Measurements from ENCODE around the gene GTF3C4. TPM values are rescaled to one million over a fixed set of nuclear protein-coding genes. Genes with fewer than 3 reads are reported as not detected.

GTF3C4 gene
- polyA plus RNA-seq, 1 donor from 2014 or later: 11.1 TPM

DNA sequence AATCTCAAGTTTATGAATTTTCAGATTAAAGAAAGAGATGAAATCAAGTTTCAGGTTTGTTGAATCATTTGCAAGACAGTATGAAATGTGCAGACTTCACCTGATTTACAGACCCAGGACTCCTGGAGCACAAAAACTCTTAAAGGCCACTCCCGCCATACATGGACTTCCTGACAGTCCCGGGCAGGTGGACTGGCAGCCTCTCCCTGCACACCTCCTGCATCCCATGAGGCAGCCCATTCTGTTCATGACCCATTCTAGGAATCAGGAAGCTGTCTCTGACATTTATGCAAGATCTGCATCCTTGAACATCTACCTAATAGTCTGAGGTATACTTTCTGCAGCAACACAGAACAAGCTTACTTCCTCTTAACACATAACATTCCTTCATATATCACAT, 6.4 kb upstream of the GTF3C4 start:
- Histone ChIP-seq H3K4me3 (ENCODE audit: low read length) (no peak overlapping the region), H3K27ac (ENCODE audit: low read length) (no peak overlapping the region), H3K9ac (ENCODE audit: low read length) (no peak overlapping the region), H3F3A (ENCODE audit: insufficient read depth, low read length, poor library complexity, severe bottlenecking) (no peaks in the 10 kb centered on the region), H3K9me3 (ENCODE audit: low read length) (no peaks in the 10 kb centered on the region), H3K9me2 (ENCODE audit: insufficient read depth, low read length) (no peaks in the 10 kb centered on the region), H3K27me3 (ENCODE audit: insufficient read depth, low read depth, low read length) (no peaks in the 10 kb centered on the region), H3K4me2 (ENCODE audit: low read length) (no peak overlapping the region), H2AFZ (ENCODE audit: low read depth, low read length) (no peak overlapping the region), H4K20me1 (ENCODE audit: insufficient read depth) (no peaks in the 10 kb centered on the region), H3K36me3 (ENCODE audit: insufficient read depth, low read length) (no peaks in the 10 kb centered on the region), H3K79me2 (replicated peaks; ENCODE audit: insufficient read depth, low read length) (peaks cover 8% of the 10 kb centered on the region)
- no peak for TF ChIP-seq RAD21 (conservative IDR thresholded peaks at IDR 0.05)
- TF ChIP-seq EP300 (conservative IDR thresholded peaks at IDR 0.05; ENCODE audit: poor library complexity, severe bottlenecking): no peak
- TF ChIP-seq, protein P1, sequence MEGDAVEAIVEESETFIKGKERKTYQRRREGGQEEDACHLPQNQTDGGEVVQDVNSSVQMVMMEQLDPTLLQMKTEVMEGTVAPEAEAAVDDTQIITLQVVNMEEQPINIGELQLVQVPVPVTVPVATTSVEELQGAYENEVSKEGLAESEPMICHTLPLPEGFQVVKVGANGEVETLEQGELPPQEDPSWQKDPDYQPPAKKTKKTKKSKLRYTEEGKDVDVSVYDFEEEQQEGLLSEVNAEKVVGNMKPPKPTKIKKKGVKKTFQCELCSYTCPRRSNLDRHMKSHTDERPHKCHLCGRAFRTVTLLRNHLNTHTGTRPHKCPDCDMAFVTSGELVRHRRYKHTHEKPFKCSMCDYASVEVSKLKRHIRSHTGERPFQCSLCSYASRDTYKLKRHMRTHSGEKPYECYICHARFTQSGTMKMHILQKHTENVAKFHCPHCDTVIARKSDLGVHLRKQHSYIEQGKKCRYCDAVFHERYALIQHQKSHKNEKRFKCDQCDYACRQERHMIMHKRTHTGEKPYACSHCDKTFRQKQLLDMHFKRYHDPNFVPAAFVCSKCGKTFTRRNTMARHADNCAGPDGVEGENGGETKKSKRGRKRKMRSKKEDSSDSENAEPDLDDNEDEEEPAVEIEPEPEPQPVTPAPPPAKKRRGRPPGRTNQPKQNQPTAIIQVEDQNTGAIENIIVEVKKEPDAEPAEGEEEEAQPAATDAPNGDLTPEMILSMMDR (IDR thresholded peaks at IDR 0.05; ENCODE audit: poor library complexity, severe bottlenecking): no peak
- no peak for TF ChIP-seq TAF1 (IDR thresholded peaks at IDR 0.05; ENCODE audit: low read depth)
- TF ChIP-seq EZH2 (IDR thresholded peaks at IDR 0.05; ENCODE audit: borderline replicate concordance, insufficient read depth, low read length, poor library complexity, severe bottlenecking): no peak
- TF ChIP-seq, protein P2, sequence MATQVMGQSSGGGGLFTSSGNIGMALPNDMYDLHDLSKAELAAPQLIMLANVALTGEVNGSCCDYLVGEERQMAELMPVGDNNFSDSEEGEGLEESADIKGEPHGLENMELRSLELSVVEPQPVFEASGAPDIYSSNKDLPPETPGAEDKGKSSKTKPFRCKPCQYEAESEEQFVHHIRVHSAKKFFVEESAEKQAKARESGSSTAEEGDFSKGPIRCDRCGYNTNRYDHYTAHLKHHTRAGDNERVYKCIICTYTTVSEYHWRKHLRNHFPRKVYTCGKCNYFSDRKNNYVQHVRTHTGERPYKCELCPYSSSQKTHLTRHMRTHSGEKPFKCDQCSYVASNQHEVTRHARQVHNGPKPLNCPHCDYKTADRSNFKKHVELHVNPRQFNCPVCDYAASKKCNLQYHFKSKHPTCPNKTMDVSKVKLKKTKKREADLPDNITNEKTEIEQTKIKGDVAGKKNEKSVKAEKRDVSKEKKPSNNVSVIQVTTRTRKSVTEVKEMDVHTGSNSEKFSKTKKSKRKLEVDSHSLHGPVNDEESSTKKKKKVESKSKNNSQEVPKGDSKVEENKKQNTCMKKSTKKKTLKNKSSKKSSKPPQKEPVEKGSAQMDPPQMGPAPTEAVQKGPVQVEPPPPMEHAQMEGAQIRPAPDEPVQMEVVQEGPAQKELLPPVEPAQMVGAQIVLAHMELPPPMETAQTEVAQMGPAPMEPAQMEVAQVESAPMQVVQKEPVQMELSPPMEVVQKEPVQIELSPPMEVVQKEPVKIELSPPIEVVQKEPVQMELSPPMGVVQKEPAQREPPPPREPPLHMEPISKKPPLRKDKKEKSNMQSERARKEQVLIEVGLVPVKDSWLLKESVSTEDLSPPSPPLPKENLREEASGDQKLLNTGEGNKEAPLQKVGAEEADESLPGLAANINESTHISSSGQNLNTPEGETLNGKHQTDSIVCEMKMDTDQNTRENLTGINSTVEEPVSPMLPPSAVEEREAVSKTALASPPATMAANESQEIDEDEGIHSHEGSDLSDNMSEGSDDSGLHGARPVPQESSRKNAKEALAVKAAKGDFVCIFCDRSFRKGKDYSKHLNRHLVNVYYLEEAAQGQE (IDR thresholded peaks at IDR 0.05; ENCODE audit: borderline replicate concordance): no peak
- no peak for TF ChIP-seq POLR2AphosphoS5 (IDR thresholded peaks at IDR 0.05)
- no peak for TF ChIP-seq MXI1 (conservative IDR thresholded peaks at IDR 0.05; ENCODE audit: poor library complexity, severe bottlenecking)

GRCh38 chr9:132669319-132669697, 956 bp upstream of the GTF3C4 start:
- Histone ChIP-seq H3K4me2 (ENCODE audit: low read length) (peak overlapping the region; percentile 61), H3K9ac (ENCODE audit: low read length) (peak overlapping the region; percentile 89), H3K27ac (ENCODE audit: low read length) (peak overlapping the region; percentile 89), H3K79me2 (replicated peaks; ENCODE audit: insufficient read depth, low read length) (peaks cover 46% of the 10 kb centered on the region), H3F3A (ENCODE audit: insufficient read depth, low read length, poor library complexity, severe bottlenecking) (no peaks in the 10 kb centered on the region), H4K20me1 (ENCODE audit: insufficient read depth) (no peaks in the 10 kb centered on the region), H3K4me3 (ENCODE audit: low read length) (peak overlapping the region; percentile 69), H3K9me3 (ENCODE audit: low read length) (no peaks in the 10 kb centered on the region), H3K27me3 (ENCODE audit: insufficient read depth, low read depth, low read length) (no peaks in the 10 kb centered on the region), H2AFZ (ENCODE audit: low read depth, low read length) (peak overlapping the region; percentile 69), H3K36me3 (ENCODE audit: insufficient read depth, low read length) (no peaks in the 10 kb centered on the region), H3K9me2 (ENCODE audit: insufficient read depth, low read length) (no peaks in the 10 kb centered on the region)
- TF ChIP-seq POLR2AphosphoS5 (IDR thresholded peaks at IDR 0.05) (no peak), SMC3 (conservative IDR thresholded peaks at IDR 0.05; ENCODE audit: poor library complexity) (no peak), EP300 (conservative IDR thresholded peaks at IDR 0.05; ENCODE audit: poor library complexity, severe bottlenecking) (no peak), EZH2 (IDR thresholded peaks at IDR 0.05; ENCODE audit: borderline replicate concordance, insufficient read depth, low read length, poor library complexity, severe bottlenecking) (no peak), TAF1 (IDR thresholded peaks at IDR 0.05; ENCODE audit: low read depth) (no peak), RAD21 (conservative IDR thresholded peaks at IDR 0.05) (no peak), MXI1 (conservative IDR thresholded peaks at IDR 0.05; ENCODE audit: poor library complexity, severe bottlenecking) (no peak)
- TF ChIP-seq, protein P1 (IDR thresholded peaks at IDR 0.05; ENCODE audit: poor library complexity, severe bottlenecking): no peak
- TF ChIP-seq, protein P2 (IDR thresholded peaks at IDR 0.05; ENCODE audit: borderline replicate concordance): no peak
